ENCODE data around the gene PAK1. TPM values are rescaled to one million over a fixed set of nuclear protein-coding genes. Genes with fewer than 3 reads are reported as not detected.

PAK1 gene
- total RNA-seq, 1 experiment from 2014 or later = 60.1 TPM

- no peak overlapping the region for H2AFZ ChIP-seq (ENCODE audit: low read length)
- H3K9me2 ChIP-seq (replicated peaks; ENCODE audit: insufficient read depth, low read length) = no peaks in the 10 kb centered on the region
- no peaks in the 10 kb centered on the region for H3K36me3 ChIP-seq (ENCODE audit: insufficient read depth, low read length)
- no peak for DNase-seq
- no peak overlapping the region for H3K4me2 ChIP-seq (ENCODE audit: low read depth, low read length, poor library complexity, severe bottlenecking)
- H3K9ac ChIP-seq (ENCODE audit: low read length) = no peak overlapping the region
- H3K27ac ChIP-seq (ENCODE audit: low read length) = no peak overlapping the region
- no peaks in the 10 kb centered on the region for H3K27me3 ChIP-seq (ENCODE audit: low read length)
- H3K4me3 ChIP-seq (ENCODE audit: low read length) = no peak overlapping the region
- H3K9me3 ChIP-seq (ENCODE audit: low read length) = no peaks in the 10 kb centered on the region
- no peaks in the 10 kb centered on the region for H4K20me1 ChIP-seq (ENCODE audit: insufficient read depth, low read depth, low read length)
- H3K79me2 ChIP-seq (ENCODE audit: low read length) = no peaks in the 10 kb centered on the region
- H3K4me1 ChIP-seq (ENCODE audit: low read length) = peaks cover 21% of the 10 kb centered on the region
Observed at GRCh38 chr11:77412814-77413213, 61.1 kb downstream of the PAK1 start.

GRCh38 chr11:77411717-77412441 lies 62.0 kb downstream of the PAK1 start:
- Histone ChIP-seq H3K27me3 (ENCODE audit: low read length) (no peaks in the 10 kb centered on the region), H3K9me2 (replicated peaks; ENCODE audit: insufficient read depth, low read length) (no peaks in the 10 kb centered on the region), H3K79me2 (ENCODE audit: low read length) (no peaks in the 10 kb centered on the region), H3K4me3 (ENCODE audit: low read length) (peak overlapping the region; percentile 67), H3K27ac (ENCODE audit: low read length) (no peak overlapping the region), H4K20me1 (ENCODE audit: insufficient read depth, low read depth, low read length) (0 out of 2 replicates have a peak, but pooled peaks cover 6% of the 10 kb centered on the region), H3K9me3 (ENCODE audit: low read length) (no peaks in the 10 kb centered on the region), H3K4me1 (ENCODE audit: low read length) (peaks cover 21% of the 10 kb centered on the region), H2AFZ (ENCODE audit: low read length) (peak overlapping the region; percentile 91), H3K36me3 (ENCODE audit: insufficient read depth, low read length) (no peaks in the 10 kb centered on the region), H3K4me2 (ENCODE audit: low read depth, low read length, poor library complexity, severe bottlenecking) (peak overlapping the region; percentile 79), H3K9ac (ENCODE audit: low read length) (peak overlapping the region; percentile 71)
- DNase-seq = peak; percentile 94

- H3K27ac ChIP-seq (ENCODE audit: low read length) = no peak overlapping the region
- H3K4me2 ChIP-seq (ENCODE audit: low read depth, low read length, poor library complexity, severe bottlenecking) = peak overlapping the region; percentile 79
- H3K27me3 ChIP-seq (ENCODE audit: low read length) = no peaks in the 10 kb centered on the region
- peak overlapping the region; percentile 67 for H3K4me3 ChIP-seq (ENCODE audit: low read length)
- peaks cover 21% of the 10 kb centered on the region for H3K4me1 ChIP-seq (ENCODE audit: low read length)
- H3K36me3 ChIP-seq (ENCODE audit: insufficient read depth, low read length) = no peaks in the 10 kb centered on the region
- H4K20me1 ChIP-seq (ENCODE audit: insufficient read depth, low read depth, low read length) = 0 out of 2 replicates have a peak, but pooled peaks cover 6% of the 10 kb centered on the region
- no peaks in the 10 kb centered on the region for H3K9me2 ChIP-seq (replicated peaks; ENCODE audit: insufficient read depth, low read length)
- no peaks in the 10 kb centered on the region for H3K9me3 ChIP-seq (ENCODE audit: low read length)
- peak overlapping the region; percentile 91 for H2AFZ ChIP-seq (ENCODE audit: low read length)
- peak overlapping the region; percentile 71 for H3K9ac ChIP-seq (ENCODE audit: low read length)
- DNase-seq = peak; percentile 75
- H3K79me2 ChIP-seq (ENCODE audit: low read length) = no peaks in the 10 kb centered on the region
Observed at GRCh38 chr11:77411137-77411707, 62.7 kb downstream of the PAK1 start.

GRCh38 chr11:77410076-77410827 lies 63.6 kb downstream of the PAK1 start:
- Histone ChIP-seq H3K4me2 (ENCODE audit: low read depth, low read length, poor library complexity, severe bottlenecking) (peak overlapping the region; percentile 79), H3K27me3 (ENCODE audit: low read length) (no peaks in the 10 kb centered on the region), H3K36me3 (ENCODE audit: insufficient read depth, low read length) (no peaks in the 10 kb centered on the region), H3K9me3 (ENCODE audit: low read length) (no peaks in the 10 kb centered on the region), H4K20me1 (ENCODE audit: insufficient read depth, low read depth, low read length) (0 out of 2 replicates have a peak, but pooled peaks cover 6% of the 10 kb centered on the region), H3K9ac (ENCODE audit: low read length) (no peak overlapping the region), H3K27ac (ENCODE audit: low read length) (no peak overlapping the region), H3K79me2 (ENCODE audit: low read length) (no peaks in the 10 kb centered on the region), H2AFZ (ENCODE audit: low read length) (no peak overlapping the region), H3K4me3 (ENCODE audit: low read length) (peak overlapping the region; percentile 67; the same call in 1 of the 2 replicates), H3K9me2 (replicated peaks; ENCODE audit: insufficient read depth, low read length) (no peaks in the 10 kb centered on the region), H3K4me1 (ENCODE audit: low read length) (peaks cover 21% of the 10 kb centered on the region)
- DNase-seq = no peak

- Histone ChIP-seq H3K4me3 (ENCODE audit: low read length) (no peak overlapping the region), H3K9me3 (ENCODE audit: low read length) (no peaks in the 10 kb centered on the region), H3K27ac (ENCODE audit: low read length) (no peak overlapping the region), H3K4me2 (ENCODE audit: low read depth, low read length, poor library complexity, severe bottlenecking) (no peak overlapping the region), H3K27me3 (ENCODE audit: low read length) (no peaks in the 10 kb centered on the region), H2AFZ (ENCODE audit: low read length) (no peak overlapping the region), H3K4me1 (ENCODE audit: low read length) (peaks cover 21% of the 10 kb centered on the region), H3K9ac (ENCODE audit: low read length) (no peak overlapping the region), H4K20me1 (ENCODE audit: insufficient read depth, low read depth, low read length) (0 out of 2 replicates have a peak, but pooled peaks cover 6% of the 10 kb centered on the region), H3K36me3 (ENCODE audit: insufficient read depth, low read length) (no peaks in the 10 kb centered on the region), H3K9me2 (replicated peaks; ENCODE audit: insufficient read depth, low read length) (no peaks in the 10 kb centered on the region), H3K79me2 (ENCODE audit: low read length) (no peaks in the 10 kb centered on the region)
- no peak for DNase-seq
Observed at GRCh38 chr11:77409046-77409445, 64.8 kb downstream of the PAK1 start.

- Histone ChIP-seq H3K4me2 (ENCODE audit: low read depth, low read length, poor library complexity, severe bottlenecking) (no peak overlapping the region), H3K36me3 (ENCODE audit: insufficient read depth, low read length) (no peaks in the 10 kb centered on the region), H3K4me1 (ENCODE audit: low read length) (peaks cover 21% of the 10 kb centered on the region), H3K27ac (ENCODE audit: low read length) (no peak overlapping the region), H3K9me2 (replicated peaks; ENCODE audit: insufficient read depth, low read length) (no peaks in the 10 kb centered on the region), H3K27me3 (ENCODE audit: low read length) (no peaks in the 10 kb centered on the region), H4K20me1 (ENCODE audit: insufficient read depth, low read depth, low read length) (peaks cover 12% of the 10 kb centered on the region), H3K9me3 (ENCODE audit: low read length) (no peaks in the 10 kb centered on the region), H2AFZ (ENCODE audit: low read length) (no peak overlapping the region), H3K9ac (ENCODE audit: low read length) (no peak overlapping the region), H3K79me2 (ENCODE audit: low read length) (no peaks in the 10 kb centered on the region), H3K4me3 (ENCODE audit: low read length) (no peak overlapping the region)
- DNase-seq = no peak
Observed at GRCh38 chr11:77407613-77408012, 66.3 kb downstream of the PAK1 start.

- no peak for DNase-seq
- H4K20me1 ChIP-seq (ENCODE audit: insufficient read depth, low read depth, low read length) = peaks cover 12% of the 10 kb centered on the region
- H2AFZ ChIP-seq (ENCODE audit: low read length) = no peak overlapping the region
- no peaks in the 10 kb centered on the region for H3K79me2 ChIP-seq (ENCODE audit: low read length)
- H3K27ac ChIP-seq (ENCODE audit: low read length) = no peak overlapping the region
- no peaks in the 10 kb centered on the region for H3K27me3 ChIP-seq (ENCODE audit: low read length)
- no peak overlapping the region for H3K9ac ChIP-seq (ENCODE audit: low read length)
- no peaks in the 10 kb centered on the region for H3K9me2 ChIP-seq (replicated peaks; ENCODE audit: insufficient read depth, low read length)
- peaks cover 20% of the 10 kb centered on the region for H3K4me1 ChIP-seq (ENCODE audit: low read length)
- H3K4me2 ChIP-seq (ENCODE audit: low read depth, low read length, poor library complexity, severe bottlenecking) = no peak overlapping the region
- no peak overlapping the region for H3K4me3 ChIP-seq (ENCODE audit: low read length)
- no peaks in the 10 kb centered on the region for H3K9me3 ChIP-seq (ENCODE audit: low read length)
- H3K36me3 ChIP-seq (ENCODE audit: insufficient read depth, low read length) = no peaks in the 10 kb centered on the region
Observed at GRCh38 chr11:77406396-77406795, 67.5 kb downstream of the PAK1 start.

- peaks cover 8% of the 10 kb centered on the region for H3K4me1 ChIP-seq (ENCODE audit: low read length)
- H3K9ac ChIP-seq (ENCODE audit: low read length) = no peak overlapping the region
- H4K20me1 ChIP-seq (ENCODE audit: insufficient read depth, low read depth, low read length) = peaks cover 16% of the 10 kb centered on the region
- H3K36me3 ChIP-seq (ENCODE audit: insufficient read depth, low read length) = no peaks in the 10 kb centered on the region
- no peaks in the 10 kb centered on the region for H3K79me2 ChIP-seq (ENCODE audit: low read length)
- H3K27me3 ChIP-seq (ENCODE audit: low read length) = no peaks in the 10 kb centered on the region
- H2AFZ ChIP-seq (ENCODE audit: low read length) = no peak overlapping the region
- H3K9me3 ChIP-seq (ENCODE audit: low read length) = no peaks in the 10 kb centered on the region
- no peak overlapping the region for H3K27ac ChIP-seq (ENCODE audit: low read length)
- H3K4me3 ChIP-seq (ENCODE audit: low read length) = no peak overlapping the region
- H3K9me2 ChIP-seq (replicated peaks; ENCODE audit: insufficient read depth, low read length) = no peaks in the 10 kb centered on the region
- no peak overlapping the region for H3K4me2 ChIP-seq (ENCODE audit: low read depth, low read length, poor library complexity, severe bottlenecking)
- DNase-seq = no peak
Observed at GRCh38 chr11:77403211-77403610, 70.7 kb downstream of the PAK1 start.

Data from Karpas-422 (cell line).